Measurements from ENCODE around the gene DOCK2. TPM values are rescaled to one million over a fixed set of nuclear protein-coding genes. Genes with fewer than 3 reads are reported as not detected.
"Not testable (repeated sequence)": the region's sequence is repeated elsewhere in the genome, so short reads cannot be mapped to it uniquely, and the experiment has no call there.

Gene DOCK2
- total RNA-seq, 1 experiment from 2014 or later, result not detected

DNA sequence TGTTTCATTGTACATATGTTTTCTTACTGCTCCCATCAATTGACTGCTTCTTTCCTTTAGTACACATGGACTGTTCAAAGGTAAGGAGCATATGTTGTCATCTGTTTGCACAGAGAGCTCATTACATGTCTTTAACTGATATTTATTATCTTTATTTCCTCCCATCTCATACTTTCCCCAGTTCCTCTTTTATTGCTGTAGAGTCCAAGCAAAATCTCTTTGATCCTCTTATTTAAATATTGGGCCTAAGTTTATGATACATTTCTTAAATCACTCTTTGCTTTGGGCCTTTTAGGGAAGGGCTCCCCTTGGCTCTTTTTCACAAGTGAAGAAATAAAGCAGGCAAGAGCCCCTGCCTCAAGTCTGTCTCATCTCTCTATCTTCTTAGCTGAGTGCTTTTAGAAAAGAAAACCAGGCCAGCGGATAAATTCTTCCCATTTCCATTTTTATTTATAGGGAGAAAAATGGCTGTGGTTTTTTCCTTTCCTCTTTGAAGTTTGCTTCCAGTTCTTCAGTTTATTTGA, 152.4 kb downstream of the DOCK2 start:
- DNase-seq (ENCODE audit: low spot score), result no peak

DNA sequence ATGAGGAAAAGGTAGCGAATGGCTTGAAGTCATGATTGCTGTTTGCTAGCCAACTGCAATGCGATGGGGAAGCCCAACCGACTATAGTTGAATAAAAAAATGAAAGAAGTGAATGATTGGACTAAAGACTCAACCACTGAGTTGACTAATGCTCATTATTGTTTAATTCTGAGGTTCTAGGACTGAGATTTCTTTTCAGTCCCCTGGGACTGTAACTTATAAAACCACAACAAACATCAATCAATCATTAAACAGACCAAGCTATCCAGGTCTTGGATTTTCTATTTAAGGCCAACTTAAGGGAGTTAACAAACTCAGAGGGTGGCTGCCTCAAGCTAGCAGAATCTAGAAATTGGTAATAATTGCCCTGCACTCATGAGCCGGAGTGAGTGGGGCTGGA, 154.2 kb downstream of the DOCK2 start:
- no peak for DNase-seq (ENCODE audit: low spot score)

DNA sequence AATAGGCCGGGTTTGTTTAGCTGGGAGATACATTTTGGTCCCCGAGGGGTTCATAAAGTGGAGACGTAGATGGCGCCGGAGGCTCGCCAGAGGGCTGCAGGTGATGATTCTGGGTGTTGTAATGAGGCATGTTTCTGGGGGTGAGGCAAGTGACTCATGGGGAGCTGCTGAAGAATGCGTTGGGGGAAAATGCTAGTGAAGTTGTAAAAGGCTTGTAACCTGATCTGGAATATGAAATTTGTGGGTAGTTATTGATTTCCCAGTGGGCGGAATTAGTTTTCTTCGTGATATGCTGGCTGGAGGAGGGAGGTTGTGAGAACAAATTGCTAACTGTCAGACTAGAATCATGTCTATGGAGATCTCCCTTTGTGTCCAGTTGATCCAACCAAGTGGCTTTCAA, 158.3 kb downstream of the DOCK2 start:
- DNase-seq (ENCODE audit: low spot score), result no peak

DNA sequence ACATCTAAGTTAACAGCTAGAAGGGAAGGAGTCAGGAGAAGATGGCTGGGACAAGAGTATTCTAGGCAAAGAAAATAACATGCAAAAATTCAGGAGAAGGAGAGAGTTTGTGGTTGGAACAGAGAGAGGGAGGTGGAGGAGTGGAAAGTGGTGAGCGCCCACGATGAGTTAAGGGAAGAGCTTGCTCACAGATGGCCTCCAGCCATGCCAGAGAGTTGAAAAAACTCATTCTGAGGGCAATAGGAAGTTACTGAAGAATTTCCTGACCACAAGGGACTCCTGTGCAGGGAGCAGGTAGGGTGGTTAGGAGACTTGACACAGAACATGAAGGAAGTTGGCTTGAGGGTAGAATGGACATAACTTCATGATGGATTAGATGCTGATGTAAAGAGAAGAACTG, 159.7 kb downstream of the DOCK2 start:
- DNase-seq (ENCODE audit: low spot score), result no peak

DNA sequence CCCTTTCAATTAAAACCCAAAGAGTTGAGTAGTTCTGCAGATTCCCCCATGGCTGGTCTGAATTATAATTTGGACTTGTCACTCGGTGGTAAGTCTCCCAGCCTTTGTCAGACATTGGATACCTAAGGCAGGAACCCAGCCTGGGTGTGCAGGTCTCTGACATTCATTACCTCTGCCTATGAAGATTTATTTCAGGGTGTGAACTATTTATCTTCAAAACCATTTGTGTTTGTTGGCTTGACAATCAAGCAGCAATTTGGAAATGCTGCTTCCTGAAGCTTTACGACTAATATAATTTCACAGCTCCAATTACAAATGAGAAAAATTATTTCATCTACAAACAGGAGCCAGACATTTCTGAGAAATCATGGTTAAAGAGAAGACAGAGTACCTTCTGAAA, 160.5 kb downstream of the DOCK2 start:
- DNase-seq (ENCODE audit: low spot score), result no peak

DNA sequence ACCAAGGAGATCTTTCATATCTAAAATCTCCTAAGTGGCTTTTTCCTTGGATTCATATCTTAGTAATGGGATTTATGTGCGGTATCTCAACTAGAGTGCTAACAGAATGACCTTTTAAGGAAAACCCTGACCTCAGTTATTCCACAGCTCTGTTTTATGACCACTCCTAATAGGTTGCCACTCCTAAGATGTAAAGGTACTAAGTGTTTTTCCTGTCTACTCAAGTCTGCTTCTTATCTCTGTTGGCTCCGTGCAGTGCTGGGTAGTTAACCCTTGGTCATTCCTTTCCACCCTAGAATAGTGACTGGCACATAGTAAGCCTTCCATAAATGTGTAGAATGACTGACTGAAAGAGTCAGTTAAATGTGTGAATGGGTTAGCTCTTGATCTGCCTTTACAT, 161.4 kb downstream of the DOCK2 start:
- no peak for DNase-seq (ENCODE audit: low spot score)

DNA sequence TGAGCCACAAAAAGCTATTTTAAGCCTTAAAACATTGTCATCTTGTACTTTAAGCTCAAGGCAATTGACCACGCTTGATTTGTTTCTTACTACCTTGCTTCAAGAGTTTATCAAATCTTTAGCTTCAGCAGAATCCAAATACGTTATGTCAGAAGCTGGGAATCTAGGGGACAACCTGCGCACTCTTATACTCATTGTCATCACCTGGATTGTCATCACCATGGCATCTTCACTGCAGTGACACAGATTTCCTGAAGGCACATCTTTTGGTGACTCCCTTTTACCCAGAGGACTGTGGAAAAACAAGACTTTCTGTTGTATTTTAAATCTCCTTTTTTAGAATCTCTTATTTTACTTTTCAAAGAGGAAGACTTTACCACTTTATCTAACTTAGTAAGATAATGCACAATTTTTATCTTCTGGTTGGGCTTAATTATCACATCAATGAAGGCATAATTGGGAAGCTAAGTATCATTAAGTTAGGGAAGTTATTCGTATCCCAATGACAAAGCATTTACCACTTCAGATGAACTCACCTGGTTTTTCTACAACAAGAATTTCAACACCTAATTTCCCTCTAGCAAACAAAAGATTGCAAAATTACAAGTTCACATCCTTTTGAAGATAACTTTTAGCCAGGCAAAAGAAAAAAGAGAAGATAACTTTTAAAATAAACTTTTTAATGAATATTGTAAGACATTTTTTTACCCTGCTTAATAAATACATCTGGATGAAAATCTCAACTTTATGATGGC, 162.0 kb downstream of the DOCK2 start:
- DNase-seq (ENCODE audit: low spot score), result no peak

DNA sequence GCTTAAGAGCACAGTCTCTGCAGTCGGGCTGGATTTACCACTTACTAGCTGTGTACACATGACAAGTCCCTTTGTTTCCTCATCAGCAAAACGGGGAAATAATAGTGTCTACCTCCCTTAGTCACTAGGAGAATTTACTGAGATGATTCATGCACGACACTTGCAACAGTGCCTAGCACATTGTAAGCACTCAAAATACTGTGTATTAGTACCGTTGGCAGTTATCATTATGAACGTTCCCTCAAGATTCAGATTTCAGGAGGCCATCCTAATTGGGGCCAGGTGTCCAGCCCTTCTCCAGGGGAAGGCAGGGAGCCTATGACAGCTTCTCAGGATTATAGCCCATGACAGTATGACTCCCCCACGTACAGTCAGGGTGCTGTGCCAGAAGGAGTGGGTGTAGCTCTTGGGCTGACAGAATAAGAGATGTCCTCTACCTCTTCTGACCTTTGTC, 164.3 kb downstream of the DOCK2 start:
- no peak for DNase-seq (ENCODE audit: low spot score)

DNA sequence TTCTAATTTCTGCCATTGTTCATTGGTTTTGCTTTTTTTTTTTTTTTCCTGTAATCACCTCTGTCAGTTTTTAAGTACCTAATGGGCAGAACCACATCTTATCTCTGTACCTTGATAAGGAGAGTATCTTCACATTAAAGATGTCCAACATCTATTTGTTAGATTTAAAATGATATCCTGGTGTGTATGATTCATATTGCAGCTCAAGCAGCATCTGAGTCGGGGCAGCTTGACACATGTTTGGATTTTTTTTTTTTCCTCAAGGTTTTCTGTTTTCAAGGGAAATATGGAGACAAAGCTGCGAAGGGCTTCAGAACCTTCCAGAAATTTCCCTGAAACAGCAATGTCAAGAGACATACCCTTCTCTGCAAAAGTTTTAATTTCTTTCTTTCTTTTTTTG, 164.7 kb downstream of the DOCK2 start:
- no peak for DNase-seq (ENCODE audit: low spot score)

DNA sequence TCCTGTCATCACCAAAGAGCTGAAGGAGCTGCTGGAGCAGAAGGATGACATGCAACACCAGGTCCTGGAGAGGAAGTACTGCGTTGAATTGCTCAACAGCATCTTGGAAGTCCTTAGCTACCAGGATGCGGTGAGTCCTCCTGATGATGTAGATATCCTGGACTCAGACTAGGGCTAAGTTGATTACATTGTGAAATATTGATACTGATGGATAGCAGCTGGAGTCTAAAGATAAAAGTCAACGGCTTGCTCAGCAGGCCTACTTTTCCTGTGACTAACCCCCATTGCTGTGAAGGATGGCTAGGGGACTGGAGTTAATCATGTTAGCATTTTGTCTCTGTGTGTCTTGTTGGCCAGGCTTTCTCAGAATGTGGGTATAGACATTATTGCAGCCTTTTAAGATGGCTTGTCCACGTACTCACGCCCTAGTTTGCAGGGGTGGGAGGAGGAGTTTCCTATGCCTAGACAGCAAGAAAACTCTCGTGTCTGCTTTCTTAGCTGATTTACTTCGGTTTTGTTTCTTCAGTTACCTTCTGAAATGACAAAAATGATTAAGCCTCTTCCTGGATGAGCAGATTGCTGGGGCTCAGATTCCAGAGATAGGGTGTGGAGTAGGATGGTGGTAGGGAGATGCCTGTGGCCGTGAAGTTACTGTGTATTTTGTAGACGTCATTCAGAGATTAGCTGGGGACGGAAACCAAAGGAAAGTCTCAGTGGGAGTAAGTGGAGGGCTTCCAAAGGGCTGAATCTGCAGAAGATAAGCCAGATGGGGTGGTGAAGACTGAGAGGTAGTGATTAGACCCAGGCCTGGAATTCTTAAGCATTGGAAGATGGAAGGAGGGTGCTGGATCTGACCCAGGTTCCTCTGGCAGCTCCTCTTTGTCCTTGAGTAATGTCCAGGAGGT, 166.3 kb downstream of the DOCK2 start:
- DNase-seq (ENCODE audit: low spot score), result no peak

DNA sequence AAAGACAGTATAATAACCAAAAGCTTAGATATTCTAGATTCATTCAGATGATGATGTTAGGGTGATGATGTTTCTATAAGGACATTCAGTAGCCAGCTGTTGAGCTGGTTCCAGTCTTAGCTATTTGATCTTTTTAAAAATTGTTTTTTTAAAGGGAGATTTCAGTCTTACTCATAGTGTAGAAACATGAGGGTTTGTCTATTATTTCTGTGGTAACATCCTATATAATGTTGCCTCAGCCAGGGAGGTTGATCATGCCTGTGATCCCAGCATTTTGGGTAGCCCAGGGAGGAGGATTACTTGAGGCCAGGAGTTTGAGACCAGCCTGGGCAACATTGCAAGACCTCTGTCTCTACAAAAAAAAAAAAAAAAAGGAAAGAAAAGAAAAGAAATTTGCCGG, 167.8 kb downstream of the DOCK2 start:
- DNase-seq (ENCODE audit: low spot score), result no peak

DNA sequence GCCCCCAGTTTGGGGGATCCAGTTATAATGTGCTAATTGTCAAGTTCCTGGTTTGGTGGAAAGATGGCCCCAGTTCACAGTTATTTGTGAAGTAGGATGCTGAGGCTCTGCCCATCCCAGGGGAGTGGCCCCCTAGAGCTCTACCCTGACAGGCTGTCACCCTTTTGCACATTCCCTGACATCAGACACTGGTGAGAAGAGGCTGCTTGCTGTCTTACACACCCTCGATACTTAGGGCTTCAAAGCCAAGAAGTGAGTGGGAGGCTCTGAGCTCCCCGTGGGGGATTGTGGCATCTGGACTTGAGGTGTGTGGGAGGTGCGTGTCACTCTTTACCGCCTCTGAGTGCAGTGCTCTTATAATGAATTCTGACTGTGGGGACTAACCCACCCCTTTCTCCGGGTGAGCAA, 168.5 kb downstream of the DOCK2 start:
- no peak for DNase-seq (ENCODE audit: low spot score)

DNA sequence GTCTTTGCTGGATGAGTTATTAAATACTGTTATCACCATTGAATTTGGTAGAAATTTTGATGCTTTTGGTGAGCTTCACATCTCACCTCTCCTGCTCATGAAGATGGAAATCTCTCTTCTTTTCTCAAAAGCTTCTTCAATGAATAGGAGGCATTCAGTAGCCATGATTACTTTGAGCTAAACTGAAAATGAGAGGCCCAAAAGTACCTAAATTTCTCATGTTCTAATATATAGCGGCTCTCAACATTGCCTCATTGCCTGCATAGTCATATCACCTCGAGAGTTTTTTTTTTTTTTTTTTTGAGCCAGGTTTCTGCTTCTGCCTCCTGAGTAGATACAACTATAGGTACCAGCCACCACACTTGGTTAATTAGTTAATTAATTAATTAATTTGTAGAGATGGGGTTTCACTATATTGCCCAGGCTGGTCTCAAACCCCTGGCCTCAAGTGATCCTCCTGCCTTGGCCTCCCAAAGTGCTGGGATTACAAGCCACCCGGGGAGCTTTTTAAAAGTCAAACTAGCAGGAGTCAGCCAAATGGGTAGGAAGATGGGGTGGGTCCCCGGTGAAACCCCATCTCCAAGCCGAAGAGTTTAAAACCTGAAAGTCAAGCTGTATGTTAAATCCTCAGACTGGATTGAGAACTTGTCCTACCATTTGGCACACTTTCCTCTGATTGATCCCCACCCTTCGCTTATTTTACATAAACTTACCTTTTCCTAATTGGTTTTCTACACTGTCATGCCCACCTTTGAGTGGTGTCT, 169.0 kb downstream of the DOCK2 start:
- no peak for DNase-seq (ENCODE audit: low spot score)

DNA sequence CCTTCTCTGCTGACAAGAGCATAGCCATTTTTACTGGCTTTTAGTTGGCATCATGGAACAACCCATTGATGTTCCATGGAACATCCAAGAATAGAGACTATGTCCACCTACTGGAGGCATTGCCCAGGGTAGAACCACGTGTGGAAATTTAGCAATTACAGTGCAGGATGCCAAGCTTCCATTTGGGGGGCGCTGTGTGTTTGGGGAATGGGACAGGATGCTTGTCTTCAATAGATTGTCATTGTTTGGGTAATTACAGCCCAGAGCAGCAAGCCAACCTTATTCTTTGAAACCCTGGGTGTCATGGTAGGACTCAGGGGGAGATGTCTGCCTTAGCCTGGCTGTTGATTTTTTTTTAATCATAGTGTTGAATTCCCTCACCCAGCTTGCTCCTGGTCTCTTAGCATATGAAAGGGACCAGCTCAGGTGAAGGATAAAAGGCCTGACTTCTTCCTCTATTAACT, 171.1 kb downstream of the DOCK2 start:
- DNase-seq (ENCODE audit: low spot score), result no peak

DNA sequence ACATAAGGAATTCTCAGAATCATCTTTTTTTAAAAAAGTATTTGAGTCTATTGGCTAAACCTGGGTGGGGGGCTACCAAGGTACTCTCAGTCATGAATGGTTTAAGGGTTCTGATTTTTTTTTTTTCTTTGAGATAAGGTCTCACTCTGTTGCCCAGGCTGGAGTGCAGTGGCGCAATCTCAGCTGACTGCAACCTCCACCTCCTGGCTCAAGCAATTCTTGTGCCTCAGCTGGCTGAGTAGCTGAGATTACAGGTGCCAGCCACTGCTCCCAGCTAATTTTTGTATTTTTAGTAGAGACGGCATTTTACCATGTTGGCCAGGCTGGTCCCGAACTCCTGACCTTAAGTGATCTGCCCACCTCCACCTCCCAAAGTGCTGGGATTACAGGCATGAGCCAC, 171.8 kb downstream of the DOCK2 start:
- not testable (repeated sequence) for DNase-seq (ENCODE audit: low spot score)

DNA sequence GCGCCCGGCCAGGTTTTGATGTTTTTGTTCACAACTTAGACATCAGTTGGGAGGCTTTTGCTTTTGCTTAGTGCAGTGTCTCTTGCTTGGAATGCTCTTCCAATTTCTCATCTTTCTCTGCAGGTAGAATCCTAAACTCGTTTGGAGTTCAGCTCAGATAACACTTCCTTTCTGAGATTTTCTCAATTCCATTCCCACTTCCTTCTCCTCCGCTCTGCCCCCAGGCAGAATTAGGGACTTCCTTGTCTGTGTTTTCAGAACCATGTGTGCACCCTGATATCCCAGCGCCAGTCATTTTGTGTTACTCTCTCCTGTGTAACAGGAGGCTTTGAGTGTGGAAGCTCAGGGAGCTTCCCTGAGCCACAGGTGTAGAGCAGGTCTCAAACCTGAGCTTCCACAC, 172.2 kb downstream of the DOCK2 start:
- DNase-seq (ENCODE audit: low spot score), result no peak

DNA sequence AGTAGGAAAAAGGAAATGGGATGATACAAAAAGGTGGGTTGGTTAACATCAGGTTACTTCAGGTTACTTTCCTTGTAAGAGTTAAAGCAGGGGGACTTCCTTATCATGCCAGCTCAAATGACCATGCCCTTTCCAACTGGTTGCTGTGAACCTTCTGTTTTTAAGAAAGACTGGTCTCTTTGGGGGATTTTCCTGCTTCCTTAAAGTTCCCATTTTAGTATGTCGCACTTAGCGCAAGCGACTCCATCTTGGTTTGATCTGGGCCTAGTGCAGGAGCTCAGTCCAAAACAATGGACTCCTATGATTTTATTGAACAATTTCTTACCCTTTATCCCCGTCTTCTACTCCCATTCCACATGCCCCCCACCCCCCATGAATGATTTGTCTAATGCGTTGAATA, 173.4 kb downstream of the DOCK2 start:
- no peak for DNase-seq (ENCODE audit: low spot score)

DNA sequence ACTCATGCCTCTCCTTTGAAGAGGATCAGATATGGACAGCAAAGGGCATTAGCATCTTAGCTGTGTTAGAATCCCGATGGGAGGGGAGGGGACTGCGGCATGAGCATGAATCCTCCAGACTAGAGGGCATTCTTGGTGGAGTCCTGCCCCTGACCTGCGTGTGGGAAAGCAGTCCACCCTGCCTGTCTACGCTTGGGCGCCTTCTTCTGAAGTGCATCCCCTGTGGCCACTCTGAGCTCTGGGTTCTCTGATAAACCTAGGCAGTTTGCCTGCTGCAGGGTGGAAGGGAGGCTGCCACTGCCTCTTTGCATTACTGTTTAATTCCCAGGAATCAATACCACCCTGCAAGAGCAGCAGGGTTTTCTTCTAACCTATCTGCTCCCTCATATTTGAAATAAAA, 173.9 kb downstream of the DOCK2 start:
- no peak for DNase-seq (ENCODE audit: low spot score)

DNA sequence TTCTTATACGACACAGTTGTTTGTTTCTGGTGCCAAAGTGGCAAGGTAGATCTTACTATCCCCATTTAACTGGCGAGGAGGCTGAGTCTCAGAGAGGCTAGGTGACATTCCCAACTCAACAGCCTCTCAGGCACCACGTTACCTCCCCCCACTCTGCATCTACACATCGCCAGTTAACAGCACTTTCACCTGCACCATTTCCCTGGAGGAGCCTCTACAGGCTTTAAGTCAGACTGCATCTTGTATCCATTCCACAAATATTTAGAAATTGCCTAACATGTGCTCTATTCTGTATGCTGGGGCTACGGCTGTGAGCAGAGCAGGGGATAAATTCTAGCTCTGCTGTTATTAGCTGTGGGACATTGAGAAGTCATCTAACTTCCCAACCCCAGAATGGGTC, 174.6 kb downstream of the DOCK2 start:
- no peak for DNase-seq (ENCODE audit: low spot score)

DNA sequence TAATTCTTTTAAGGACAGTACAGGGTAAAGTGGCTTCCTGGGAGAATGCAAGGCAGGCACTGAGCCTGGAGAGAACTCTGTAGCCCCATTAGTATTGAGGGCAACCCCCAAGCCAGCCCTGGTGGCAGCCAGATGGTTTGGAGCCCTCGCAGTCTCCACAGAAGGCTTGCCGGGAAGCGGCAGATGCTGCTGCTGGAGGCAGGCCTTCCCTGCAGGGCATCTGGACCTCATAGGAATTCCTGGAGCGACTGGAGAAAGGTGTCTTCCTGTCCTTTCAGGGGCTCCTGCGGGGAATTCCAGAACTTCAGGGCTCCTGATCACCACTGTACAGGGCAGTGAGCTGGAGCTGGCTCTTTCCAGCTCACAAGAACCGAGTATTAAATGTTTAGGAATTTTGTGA, 175.7 kb downstream of the DOCK2 start:
- no peak for DNase-seq (ENCODE audit: low spot score)

DNA sequence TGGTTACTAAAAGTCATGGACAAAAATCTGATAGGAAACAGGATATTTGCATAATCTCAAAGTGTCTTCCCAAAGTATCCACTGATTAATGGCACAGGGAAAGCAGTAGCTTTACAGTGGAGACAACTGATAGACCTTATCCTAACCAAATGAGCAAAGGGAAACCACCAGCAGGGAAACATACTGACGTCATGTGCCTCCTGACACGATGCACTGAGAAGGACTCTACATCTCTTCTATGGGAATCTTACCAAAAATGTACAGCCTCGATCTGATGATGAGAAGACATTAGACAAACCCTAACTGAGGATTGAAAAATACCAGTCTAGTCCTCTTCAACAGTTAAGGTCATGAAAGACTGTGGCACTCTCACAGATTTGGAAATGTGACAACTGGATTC, 177.0 kb downstream of the DOCK2 start:
- DNase-seq (ENCODE audit: low spot score), result no peak

DNA sequence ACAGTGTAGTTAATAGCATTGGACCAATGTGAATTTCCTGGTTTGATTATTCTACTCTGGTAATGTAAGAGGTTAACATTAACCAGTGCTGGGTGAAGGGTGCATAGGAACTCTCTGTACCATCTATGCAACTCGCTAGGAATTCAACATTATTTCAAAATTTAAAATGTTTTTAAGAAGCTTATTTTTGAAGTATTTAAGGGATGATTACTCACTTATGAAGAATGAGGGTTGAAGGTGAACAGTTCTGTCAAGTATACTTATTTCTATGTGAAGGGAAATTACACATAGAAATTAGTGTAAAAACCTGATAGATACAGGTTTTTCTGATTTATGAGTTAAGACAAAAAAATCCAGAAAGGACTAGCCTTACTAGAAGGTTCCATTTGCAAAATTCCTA, 177.4 kb downstream of the DOCK2 start:
- no peak for DNase-seq (ENCODE audit: low spot score)
